Colonic mucosa (tissue), 4 donors: ENCODE results near the gene DOK5. TPM values are rescaled to one million over a fixed set of nuclear protein-coding genes. Genes with fewer than 3 reads are reported as not detected.

Experiments
- DNase-seq: peaks from one replicate; pipeline ENCODE4 v3.0.0-alpha.2; 2020
- H3K27ac ChIP-seq: fragments of 200-600 bp; one replicate; pipeline ENCODE4 v1.8.0; 2021
- H3K27me3 ChIP-seq: fragments of 200-600 bp; one replicate; pipeline ENCODE4 v1.8.0; 2021
- H3K36me3 ChIP-seq: fragments of 200-600 bp; one replicate; pipeline ENCODE4 v1.8.0; 2021
- H3K4me1 ChIP-seq: fragments of 200-600 bp; one replicate; pipeline ENCODE4 v1.8.0; 2021; ENCODE audit warnings: mild to moderate bottlenecking
- H3K4me3 ChIP-seq: fragments of 200-600 bp; one replicate; pipeline ENCODE4 v1.8.0; 2021
- H3K9ac ChIP-seq, 2 donors: one replicate each; pipeline ENCODE4 v1.7.0; 2013; ENCODE audit warnings: control low read depth in 2 of 2, low read depth in 2 of 2, low read length in 2 of 2
- H3K9me3 ChIP-seq: fragments of 200-600 bp; one replicate; pipeline ENCODE4 v1.8.0; 2021
- intact Hi-C: fragments of 100-400 bp; cut with DNase I; formaldehyde crosslinking; loops from one replicate; pipeline ENCODE4 v1.14.1; 2022
- total RNA-seq, 2 donors: library from RNA; stranded (reverse); fragmentation: NEBNext Ultra II Directional in 1 of 2; extraction: Animal tissue kit (Norgen Biotek cat#: 25700) in 1 of 2; gene quantifications; one replicate each; pipeline ENCODE4 v1.2.1, GENCODE V29; 2021
- TF ChIP-seq, protein P1 (sequence below): fragments of 200-600 bp; IDR thresholded peaks from one replicate; pipeline ENCODE4 v1.8.0; 2022; ENCODE audit warnings: antibody characterized with exemption, mild to moderate bottlenecking
- donor health status: healthy.
- donor health status: DM: no; HTN: no; CAD: no.
- donor health status: DM: no; HTN: no; CAD: no.

The DOK5 gene
- total RNA-seq, 2 donors from 2014 or later = 0.80 TPM; not detected in 1

DNA sequence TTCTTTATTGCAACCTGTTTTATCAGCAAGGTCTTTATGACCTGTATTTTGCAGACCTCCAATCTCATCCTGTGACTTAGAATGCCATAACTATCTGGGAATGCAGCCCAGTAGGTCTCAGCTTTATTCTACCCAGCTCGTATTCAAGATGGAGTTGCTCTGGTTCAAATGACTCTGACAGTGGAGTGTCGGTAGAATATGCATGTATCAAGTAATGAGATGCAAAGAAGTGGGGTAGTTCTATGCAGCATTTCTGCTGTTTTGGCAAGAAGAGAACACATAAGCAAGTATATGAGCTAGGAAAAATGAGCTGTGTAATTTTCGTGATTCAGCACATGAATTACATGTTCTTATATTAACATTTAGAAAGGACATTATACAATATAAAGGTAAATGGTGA lies 185.9 kb downstream of the DOK5 start:
- H3K9me3 ChIP-seq = no peaks in the 10 kb centered on the region
- no peak overlapping the region for H3K9ac ChIP-seq
- no peak for DNase-seq
- H3K36me3 ChIP-seq = no peaks in the 10 kb centered on the region
- no peaks in the 10 kb centered on the region for H3K27me3 ChIP-seq
- H3K4me3 ChIP-seq = no peak overlapping the region
- TF ChIP-seq, protein P1, sequence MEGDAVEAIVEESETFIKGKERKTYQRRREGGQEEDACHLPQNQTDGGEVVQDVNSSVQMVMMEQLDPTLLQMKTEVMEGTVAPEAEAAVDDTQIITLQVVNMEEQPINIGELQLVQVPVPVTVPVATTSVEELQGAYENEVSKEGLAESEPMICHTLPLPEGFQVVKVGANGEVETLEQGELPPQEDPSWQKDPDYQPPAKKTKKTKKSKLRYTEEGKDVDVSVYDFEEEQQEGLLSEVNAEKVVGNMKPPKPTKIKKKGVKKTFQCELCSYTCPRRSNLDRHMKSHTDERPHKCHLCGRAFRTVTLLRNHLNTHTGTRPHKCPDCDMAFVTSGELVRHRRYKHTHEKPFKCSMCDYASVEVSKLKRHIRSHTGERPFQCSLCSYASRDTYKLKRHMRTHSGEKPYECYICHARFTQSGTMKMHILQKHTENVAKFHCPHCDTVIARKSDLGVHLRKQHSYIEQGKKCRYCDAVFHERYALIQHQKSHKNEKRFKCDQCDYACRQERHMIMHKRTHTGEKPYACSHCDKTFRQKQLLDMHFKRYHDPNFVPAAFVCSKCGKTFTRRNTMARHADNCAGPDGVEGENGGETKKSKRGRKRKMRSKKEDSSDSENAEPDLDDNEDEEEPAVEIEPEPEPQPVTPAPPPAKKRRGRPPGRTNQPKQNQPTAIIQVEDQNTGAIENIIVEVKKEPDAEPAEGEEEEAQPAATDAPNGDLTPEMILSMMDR = no peak
- H3K27ac ChIP-seq = no peak overlapping the region
- H3K4me1 ChIP-seq = no peaks in the 10 kb centered on the region
- intact Hi-C loops = no loop called here

DNA sequence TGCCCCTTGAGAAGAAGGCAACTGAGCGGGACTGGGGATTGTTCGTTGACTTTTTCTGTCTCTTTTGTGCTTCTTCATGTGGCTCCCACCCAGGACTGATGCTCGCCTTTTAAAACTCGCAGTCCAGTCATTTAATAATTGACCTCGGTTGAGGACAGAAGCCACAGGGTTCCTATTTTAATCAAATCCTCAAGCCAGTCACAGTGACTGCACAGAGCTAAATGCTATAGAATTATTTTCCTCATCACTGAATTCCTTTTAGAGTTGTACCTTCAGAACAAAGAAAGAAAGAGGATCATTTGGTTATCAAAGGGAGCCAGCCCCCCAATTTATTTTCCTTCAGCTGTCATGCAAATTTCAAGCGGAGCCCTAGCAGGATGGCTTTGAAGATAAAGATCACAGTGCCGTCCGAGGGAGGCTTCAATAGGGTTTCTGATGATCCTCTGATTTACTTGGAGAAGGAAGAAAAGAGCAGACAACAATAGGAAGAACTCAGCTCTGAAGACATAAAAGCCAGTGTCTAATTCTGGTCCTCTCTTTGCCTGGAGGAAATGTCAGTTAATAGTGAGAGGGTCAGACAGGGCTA lies 186.6 kb downstream of the DOK5 start:
- H3K9ac ChIP-seq = no peak overlapping the region
- H3K4me3 ChIP-seq = no peak overlapping the region
- H3K27me3 ChIP-seq = no peaks in the 10 kb centered on the region
- H3K27ac ChIP-seq = no peak overlapping the region
- H3K9me3 ChIP-seq = no peaks in the 10 kb centered on the region
- H3K4me1 ChIP-seq = no peaks in the 10 kb centered on the region
- DNase-seq = no peak
- intact Hi-C loops = no loop called here
- H3K36me3 ChIP-seq = no peaks in the 10 kb centered on the region
- TF ChIP-seq, protein P1 = no peak

DNA sequence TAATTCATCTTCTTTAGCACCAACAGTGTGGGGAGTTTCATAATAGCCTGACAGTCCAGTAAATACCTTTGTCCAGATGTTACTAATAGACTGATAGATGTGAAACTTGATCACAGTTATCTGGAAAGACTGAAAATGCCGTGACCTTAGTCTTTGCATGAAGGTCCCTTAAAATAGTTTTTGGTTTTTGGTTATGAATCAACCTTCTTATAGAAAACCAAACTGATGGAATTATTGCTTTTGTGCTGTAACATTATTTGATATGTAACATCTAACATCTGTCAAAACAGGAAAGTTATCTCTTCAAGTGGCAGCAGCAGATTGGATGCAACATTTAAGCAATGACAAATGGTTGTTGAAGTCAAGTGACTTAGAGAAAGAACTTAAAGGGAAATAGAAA lies 190.4 kb downstream of the DOK5 start:
- intact Hi-C loops = no loop called here
- no peak overlapping the region for H3K4me3 ChIP-seq
- TF ChIP-seq, protein P1 = no peak
- H3K36me3 ChIP-seq = no peaks in the 10 kb centered on the region
- H3K9me3 ChIP-seq = no peaks in the 10 kb centered on the region
- no peaks in the 10 kb centered on the region for H3K27me3 ChIP-seq
- no peak for DNase-seq
- no peaks in the 10 kb centered on the region for H3K4me1 ChIP-seq
- no peak overlapping the region for H3K27ac ChIP-seq
- H3K9ac ChIP-seq = no peak overlapping the region

DNA sequence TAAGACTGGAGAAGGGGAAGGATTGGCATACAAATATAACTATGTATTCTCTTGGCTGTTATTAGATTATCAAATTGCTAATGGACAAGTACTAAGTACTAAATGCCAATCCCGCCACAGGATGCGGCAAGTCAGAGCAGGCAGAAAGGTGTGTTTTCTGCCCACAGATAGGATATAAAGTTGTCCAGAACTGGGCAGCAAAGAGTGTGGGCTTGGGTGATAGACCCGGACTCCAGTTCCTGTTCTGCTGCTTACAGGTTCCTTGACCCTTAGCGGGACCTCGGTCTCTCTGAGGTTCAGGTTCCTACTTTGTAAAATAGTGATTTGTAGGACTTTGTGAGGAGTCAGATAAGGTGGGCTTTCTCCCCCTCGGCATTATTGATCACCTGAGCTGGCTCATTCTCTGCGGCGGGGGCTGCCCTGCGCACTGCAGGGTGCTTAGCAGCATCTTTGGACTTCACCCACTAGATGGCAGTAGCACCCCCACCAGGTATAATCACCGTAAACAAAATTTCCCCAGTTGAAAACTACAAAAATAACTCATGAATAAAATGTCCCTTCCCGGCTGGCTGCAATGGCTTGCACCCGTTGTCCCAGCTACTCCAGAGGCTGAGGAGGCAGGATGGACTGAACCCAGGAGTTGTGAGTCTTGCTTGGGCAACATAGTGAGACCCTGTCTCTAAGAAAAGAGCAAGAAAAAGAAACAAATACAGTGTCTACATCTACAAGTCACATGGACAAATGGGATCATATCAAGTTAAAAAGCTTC lies 193.1 kb downstream of the DOK5 start:
- no peak overlapping the region for H3K27ac ChIP-seq
- no peak for DNase-seq
- intact Hi-C loops = no loop called here
- H3K4me1 ChIP-seq = no peaks in the 10 kb centered on the region
- H3K9me3 ChIP-seq = no peaks in the 10 kb centered on the region
- TF ChIP-seq, protein P1 = peak; percentile 69
- no peaks in the 10 kb centered on the region for H3K36me3 ChIP-seq
- H3K4me3 ChIP-seq = no peak overlapping the region
- no peak overlapping the region for H3K9ac ChIP-seq
- no peaks in the 10 kb centered on the region for H3K27me3 ChIP-seq

DNA sequence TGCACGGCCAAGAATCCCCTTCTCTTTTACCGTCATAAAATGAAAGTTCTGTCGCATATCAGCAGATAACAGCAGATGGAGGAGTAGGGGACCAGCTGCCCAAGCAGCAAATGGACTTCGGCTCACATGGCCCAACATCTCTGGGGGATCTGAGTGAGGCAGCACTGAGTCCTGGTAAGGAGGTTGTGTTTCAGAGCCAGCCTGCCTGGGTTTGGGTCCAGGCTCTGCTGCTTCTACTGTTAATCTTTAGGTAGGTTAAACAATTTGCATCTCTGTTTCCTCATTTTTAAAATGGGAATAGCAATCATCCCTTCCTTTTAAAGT lies 193.6 kb downstream of the DOK5 start:
- H3K27me3 ChIP-seq = no peaks in the 10 kb centered on the region
- H3K36me3 ChIP-seq = no peaks in the 10 kb centered on the region
- H3K9ac ChIP-seq = no peak overlapping the region
- H3K4me1 ChIP-seq = no peaks in the 10 kb centered on the region
- no peak for DNase-seq
- intact Hi-C loops = no loop called here
- H3K9me3 ChIP-seq = no peaks in the 10 kb centered on the region
- H3K27ac ChIP-seq = no peak overlapping the region
- TF ChIP-seq, protein P1 = no peak
- H3K4me3 ChIP-seq = no peak overlapping the region
